Panc1 (cell line): ENCODE results near the gene ELAC1. TPM values are rescaled to one million over a fixed set of nuclear protein-coding genes. Genes with fewer than 3 reads are reported as not detected.

Experiments used
- ATAC-seq: fragments of 200-7000 bp; cut with Tn5 transposase; 2 replicates; pipeline ENCODE4 v1.9.1; 2020; ENCODE audit warnings: mild to moderate bottlenecking, moderate library complexity
- BruUV-seq: library from RNA; stranded (reverse); fragments of 400-500 nt; replicated peaks from 2 replicates; lab custom pipeline; 2021; lab: Mats Ljungman, UMichigan
- CTCF ChIA-PET: fragments of 300-600 bp; sonication (Branson Sonifier 250); formaldehyde crosslinking; loops from one replicate; lab custom pipeline; 2022; ENCODE audit warnings: antibody characterized with exemption; lab: Charles Lee
- POLR2A ChIA-PET: fragments of 300-600 bp; sonication (Branson Sonifier 250); formaldehyde crosslinking; loops from one replicate; lab custom pipeline; 2022; ENCODE audit warnings: antibody characterized with exemption; lab: Charles Lee
- DNase-seq: peaks from one replicate; pipeline ENCODE4 v3.0.0-alpha.2; 2010; ENCODE audit warnings: low read depth, low spot score
- H3K27ac ChIP-seq: 2 replicates; pipeline ENCODE4 v1.5.1; 2011; ENCODE audit warnings: mild to moderate bottlenecking, low read length, inconsistent platforms
- H3K27me3 ChIP-seq: fragments of 200-500 bp; sonication (Bioruptor generic); 2 replicates; pipeline ENCODE4 v1.6.0; 2014; ENCODE audit warnings: low read length, inconsistent platforms; ENCODE audit not compliant: control insufficient read depth, insufficient read depth
- H3K36me3 ChIP-seq: fragments of 200-500 bp; sonication (Bioruptor generic); 2 replicates; pipeline ENCODE4 v1.5.1; 2014; ENCODE audit warnings: inconsistent platforms, mild to moderate bottlenecking, low read length, moderate library complexity; ENCODE audit not compliant: control insufficient read depth, insufficient read depth
- H3K4me1 ChIP-seq: 2 replicates; pipeline ENCODE4 v1.5.1; 2011; ENCODE audit warnings: inconsistent platforms, mild to moderate bottlenecking, low read length, moderate library complexity; ENCODE audit not compliant: control insufficient read depth, insufficient read depth
- H3K4me3 ChIP-seq, 2 experiments: 2 replicates each; pipeline ENCODE4 v1.5.1; 2011 to 2012; ENCODE audit warnings: low read depth in 2 of 2, low read length in 2 of 2, mild to moderate bottlenecking in 2 of 2, inconsistent platforms in 1 of 2, moderate library complexity in 1 of 2
- H3K9me3 ChIP-seq: fragments of 200-500 bp; sonication (Bioruptor generic); 2 replicates; pipeline ENCODE4 v1.5.1; 2014; ENCODE audit warnings: low read depth, mild to moderate bottlenecking, inconsistent platforms, low read length, moderate library complexity; ENCODE audit not compliant: control insufficient read depth, insufficient read depth
- CTCF ChIP-seq: fragments of 450-650 bp; IDR thresholded peaks from 2 replicates; pipeline ENCODE4 v1.5.1; 2017; ENCODE audit warnings: mild to moderate bottlenecking
- POLR2AphosphoS5 ChIP-seq: IDR thresholded peaks from 2 replicates; pipeline ENCODE4 v1.6.1; 2012; ENCODE audit warnings: mild to moderate bottlenecking, low read depth, low read length, moderate library complexity
- REST ChIP-seq, 2 experiments: IDR thresholded peaks; 2 replicates each; pipeline ENCODE4 v1.6.1; 2011 to 2012; ENCODE audit warnings: low read depth in 2 of 2, control low read depth in 1 of 2, low read length in 1 of 2, mild to moderate bottlenecking in 1 of 2, moderate library complexity in 1 of 2; ENCODE audit not compliant: insufficient read depth in 1 of 2
- SIN3A ChIP-seq: IDR thresholded peaks from 2 replicates; pipeline ENCODE4 v1.6.1; 2012; ENCODE audit warnings: low read depth, mild to moderate bottlenecking, low read length, moderate library complexity, borderline replicate concordance; ENCODE audit not compliant: insufficient read depth
- TCF7L2 ChIP-seq: IDR thresholded peaks from 2 replicates; pipeline ENCODE4 v1.6.1; 2011; ENCODE audit warnings: mild to moderate bottlenecking, low read depth, low read length, inconsistent platforms
- in situ Hi-C: cut with HindIII; loops from 2 replicates; pipeline ENCODE4 v1.10.0; 2016; ENCODE audit warnings: low sequenced_read_pairs, low pct_unique_long_range_greater_than_20kb
- intact Hi-C: fragments of 100-400 bp; cut with micrococcal nuclease; formaldehyde crosslinking; loops from one replicate; pipeline ENCODE4 v1.10.0; 2022; ENCODE audit not compliant: unreplicated experiment
- total RNA-seq: library from RNA; stranded (reverse); gene quantifications from one replicate; pipeline ENCODE4 v1.2.1, GENCODE V29; 2021; ENCODE audit not compliant: unreplicated experiment

ELAC1 gene
- total RNA-seq, 1 experiment from 2014 or later: 4.6 TPM

GRCh38 chr18:50986360-50987087, 18.7 kb downstream of the ELAC1 start:
- Histone ChIP-seq H3K4me1 (no peaks in the 10 kb centered on the region), H3K9me3 (no peaks in the 10 kb centered on the region), H3K27ac (no peak overlapping the region), H3K4me3 (no peak overlapping the region), H3K27me3 (no peaks in the 10 kb centered on the region), H3K36me3 (no peaks in the 10 kb centered on the region)
- ChIA-PET POLR2A (no interaction called here), CTCF (no interaction called here)
- ATAC-seq: no peak
- BruUV-seq: no TSS peak
- TF ChIP-seq POLR2AphosphoS5 (no peak), REST (IDR thresholded peaks at IDR 0.05; ENCODE audit: insufficient read depth in 1 of 2, low read depth in 2 of 2, low read length in 1 of 2) (no peak), CTCF (no peak), TCF7L2 (no peak), SIN3A (no peak)
- no peak for DNase-seq
- intact Hi-C loops (no loop called here), in situ Hi-C loops (no loop called here)

GRCh38 chr18:50987261-50987660, 19.4 kb downstream of the ELAC1 start:
- Histone ChIP-seq H3K4me3 (no peak overlapping the region), H3K27me3 (no peaks in the 10 kb centered on the region), H3K27ac (no peak overlapping the region), H3K36me3 (no peaks in the 10 kb centered on the region), H3K9me3 (no peaks in the 10 kb centered on the region), H3K4me1 (no peaks in the 10 kb centered on the region)
- intact Hi-C loops (no loop called here), in situ Hi-C loops (no loop called here)
- TF ChIP-seq SIN3A (no peak), CTCF (no peak), REST (IDR thresholded peaks at IDR 0.05; ENCODE audit: insufficient read depth in 1 of 2, low read depth in 2 of 2, low read length in 1 of 2) (no peak), POLR2AphosphoS5 (no peak), TCF7L2 (no peak)
- DNase-seq (no peak), ATAC-seq (no peak)
- ChIA-PET CTCF (no interaction called here), POLR2A (no interaction called here)
- BruUV-seq: no TSS peak
